NCI-H1930 (cell line): Measurements from ENCODE around the gene MEIOC.
A peak's percentile ranks its signal among the peaks of the same experiment; 100 is the strongest.

Experiments used
- DNase-seq, 2 experiments: peaks; one replicate each; lab custom pipeline; 2025; lab: John Stamatoyannopoulos, UW

The MEIOC gene

GRCh38 chr17:44708401-44709263 lies 52.4 kb downstream of the MEIOC start, which contains the start of gene DBF4B:
DBF4B (plus strand) TSS chr17:44708665; CDS start chr17:44708821, 156 bp downstream.
- peak; percentile 80 to 87 for DNase-seq

GRCh38 chr17:44719444-44719843 lies 63.2 kb downstream of the MEIOC start:
- DNase-seq: no peak

- no peak for DNase-seq
Observed at GRCh38 chr17:44722254-44722653, 66.0 kb downstream of the MEIOC start.
